GM19467 (cell line): ENCODE results near the gene ICA1L.
"Not testable (repeated sequence)": the region's sequence is repeated elsewhere in the genome, so short reads cannot be mapped to it uniquely, and the experiment has no call there.

Experiments
- ATAC-seq: cut with Tn5 transposase; IDR thresholded peaks from one replicate; pipeline ENCODE4 v1.9.1; 2021; ENCODE audit warnings: mild to moderate bottlenecking, moderate library complexity; ENCODE audit not compliant: unreplicated experiment

ICA1L gene

DNA sequence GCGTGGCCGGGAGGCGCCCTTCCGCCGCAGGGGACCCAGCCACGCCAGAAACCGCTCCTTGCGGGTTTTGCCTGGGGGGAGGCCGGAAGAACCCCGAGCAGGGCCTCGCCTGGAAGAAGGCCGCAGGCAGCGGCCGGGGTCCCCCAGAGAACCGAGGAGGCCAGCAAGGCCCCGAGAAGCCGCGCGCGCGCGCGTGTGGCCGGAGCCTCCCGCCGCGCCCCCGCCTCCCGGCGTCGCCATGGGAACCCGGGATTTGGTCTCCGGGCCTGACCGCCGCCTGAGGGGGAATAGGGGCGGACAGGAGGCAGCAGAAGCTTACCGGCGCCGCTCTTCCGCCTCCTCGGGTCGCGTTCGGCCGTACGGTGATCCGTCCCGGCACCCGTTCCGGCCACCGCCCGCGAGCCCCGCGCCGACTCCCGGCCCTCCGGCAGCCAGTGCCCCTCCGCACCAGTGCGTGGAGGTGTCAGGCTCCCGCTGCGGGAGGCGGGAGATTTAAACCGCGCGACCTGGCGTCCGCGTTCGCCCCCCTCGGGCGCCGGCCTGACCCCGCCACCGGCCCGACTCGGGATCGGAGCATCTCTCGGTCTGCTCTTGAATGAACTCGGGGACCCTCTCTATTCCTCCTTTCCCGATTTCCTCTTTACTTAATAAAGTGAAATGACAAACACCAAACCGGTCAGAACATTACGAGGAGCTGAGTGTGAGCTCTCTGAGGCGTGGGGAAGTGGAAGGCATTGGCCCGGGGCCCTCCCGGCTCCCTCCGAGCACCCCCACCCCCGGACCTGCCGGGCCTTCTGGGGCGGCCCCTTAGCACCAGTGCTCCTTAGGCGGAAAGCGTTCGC, at the start of gene ICA1L:
ICA1L (minus strand) TSS at position 467 of the 842 bp plus-strand sequence. CDS start 42,757 bp downstream, outside the sequence.
- peak; percentile 57 for ATAC-seq

- ATAC-seq, result no peak
Measured at GRCh38 chr2:202918860-202919259, 47.3 kb upstream of the ICA1L start.

GRCh38 chr2:202912342-202913201, 41.0 kb upstream of the ICA1L start:
- peak; percentile 41 for ATAC-seq

DNA sequence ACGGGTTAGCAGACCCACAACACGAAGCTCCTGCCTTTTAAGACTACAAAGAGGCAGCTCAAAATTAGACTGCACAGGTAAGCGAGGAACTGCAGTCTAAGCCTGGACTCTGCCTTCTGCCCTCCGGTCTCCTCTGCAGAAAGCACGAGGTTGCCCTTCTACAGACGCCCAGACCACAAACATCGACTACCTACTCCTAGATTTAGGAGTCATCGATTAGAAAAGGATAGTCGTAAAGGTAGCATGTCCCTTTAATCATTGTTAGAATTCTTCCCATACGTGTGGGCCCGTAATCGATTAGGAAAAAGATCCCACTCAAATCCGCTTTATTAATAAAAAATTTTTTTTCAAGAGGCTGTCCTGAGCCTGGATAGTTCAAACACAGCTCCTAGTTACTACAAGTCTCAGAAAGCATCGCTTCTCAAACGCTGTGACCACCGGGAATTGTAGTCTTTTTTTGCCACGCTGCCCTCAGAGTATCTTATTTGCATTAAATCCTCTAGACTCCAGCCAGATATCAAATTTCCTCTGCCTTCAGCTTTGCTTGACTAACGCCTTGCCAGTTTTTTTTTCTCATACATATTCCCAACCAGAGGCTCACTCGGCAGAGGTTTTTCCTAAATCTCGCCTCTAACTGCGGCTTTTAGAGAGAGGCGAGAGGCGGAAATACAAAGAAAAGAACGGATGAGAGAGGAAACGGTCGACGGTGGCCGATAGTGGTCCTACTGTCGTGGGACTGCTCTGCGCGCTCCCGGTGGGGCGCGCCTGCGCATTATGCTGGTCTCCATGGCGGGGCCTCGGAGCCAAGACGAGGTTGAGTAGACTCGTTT, 40.2 kb upstream of the ICA1L start, which contains the start of the genes CARF and WDR12:
CARF (plus strand) TSS at position 764 of the 830 bp plus-strand sequence. CDS start 29,628 bp downstream, outside the sequence.
WDR12 (minus strand) TSS at position 162 of the 830 bp plus-strand sequence. CDS start 197 bp downstream, outside the sequence.
- ATAC-seq, result peak; percentile 71

DNA sequence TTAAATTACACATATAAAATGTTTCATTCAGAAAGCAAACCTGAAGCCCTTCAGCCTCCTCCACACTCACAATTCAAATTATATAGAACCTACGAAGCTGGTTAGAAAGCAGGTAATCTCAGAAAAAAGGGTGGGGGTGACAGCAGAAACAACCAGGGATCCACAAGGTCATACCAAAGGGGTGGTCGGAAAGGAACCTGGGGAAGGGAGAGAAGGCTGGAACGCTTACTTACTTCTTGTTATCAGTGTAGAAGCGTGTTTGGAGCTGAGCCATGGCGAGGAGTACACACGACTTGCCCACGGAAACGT, 39.6 kb upstream of the ICA1L start:
- ATAC-seq, result peak; percentile 5

- ATAC-seq, result no peak
Measured at GRCh38 chr2:202910698-202911097, 39.1 kb upstream of the ICA1L start.

DNA sequence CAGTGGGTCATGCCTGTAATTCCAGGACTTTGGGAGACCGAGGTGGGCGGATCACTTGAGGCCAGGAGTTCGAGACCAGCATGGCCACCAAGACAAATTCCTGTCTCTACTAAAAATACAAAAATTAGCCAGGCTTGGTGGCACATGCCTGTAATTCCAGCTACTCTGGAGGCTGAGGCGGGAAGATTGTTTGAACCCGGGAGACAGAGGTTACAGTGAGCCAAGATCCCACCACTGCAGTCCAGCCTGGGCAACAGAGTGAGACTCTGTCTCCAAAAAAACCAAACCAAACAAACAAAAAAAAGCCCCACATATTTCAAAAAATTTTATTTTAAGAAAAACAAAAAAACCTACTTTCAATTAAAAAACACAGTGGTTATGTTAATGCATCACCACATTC, 38.7 kb upstream of the ICA1L start:
- not testable (repeated sequence) for ATAC-seq

DNA sequence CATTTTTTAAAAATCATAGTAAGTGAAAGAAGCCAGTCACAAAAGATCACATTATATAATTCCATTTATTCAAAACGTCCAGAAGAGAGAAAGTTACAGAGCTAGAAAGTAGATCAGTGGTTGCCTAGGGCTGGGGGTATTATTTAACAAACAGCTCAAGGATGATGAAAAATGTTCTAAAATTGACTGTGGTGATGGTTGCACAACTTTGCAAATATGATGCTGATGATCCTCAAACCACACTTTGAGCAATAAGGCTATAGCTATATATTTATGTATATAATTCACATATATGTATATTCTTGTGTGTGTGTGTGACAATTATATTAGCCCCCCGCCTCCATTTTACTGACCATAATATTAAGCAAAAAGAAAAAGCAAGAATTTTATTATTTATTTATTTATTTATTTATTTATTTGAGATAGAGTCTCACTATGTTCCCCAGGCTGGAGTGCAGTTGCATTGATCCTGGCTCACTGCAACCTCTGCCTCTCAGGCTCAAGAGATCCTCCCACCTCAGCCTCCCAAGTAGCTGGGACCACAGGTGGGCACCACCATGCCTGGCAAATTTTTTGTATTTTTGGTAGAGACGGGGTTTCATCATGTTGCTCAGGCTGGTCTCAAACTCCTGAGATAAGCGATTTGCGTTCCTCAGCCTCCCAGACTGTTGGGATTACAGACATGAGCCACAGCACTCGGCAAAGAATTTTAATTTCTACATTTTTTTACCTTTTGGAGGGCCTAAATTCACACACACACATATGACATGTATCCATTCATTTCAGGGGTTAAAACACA, 38.0 kb upstream of the ICA1L start:
- no peak for ATAC-seq

DNA sequence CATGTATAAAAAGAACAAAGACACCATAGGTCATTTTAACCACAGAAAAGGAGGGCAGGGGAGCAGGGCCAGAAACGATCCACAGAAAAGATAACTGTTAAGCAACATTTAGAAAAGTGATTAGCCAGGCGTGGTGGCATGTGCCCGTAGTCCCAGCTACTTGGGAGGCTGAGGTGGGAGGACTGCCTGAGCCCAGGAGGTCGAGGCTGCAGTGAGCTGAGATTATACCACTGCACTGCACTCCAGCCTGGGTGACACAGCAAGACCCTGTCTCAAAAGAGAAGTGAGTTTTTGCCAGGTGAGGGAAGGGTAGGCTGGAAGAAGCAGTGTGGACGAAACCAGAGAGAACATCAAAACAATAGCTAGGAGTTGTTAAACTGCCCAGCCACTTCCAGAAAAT, 36.6 kb upstream of the ICA1L start:
- no peak for ATAC-seq

GRCh38 chr2:202905507-202905906, 33.9 kb upstream of the ICA1L start:
- ATAC-seq, result not testable (repeated sequence)

DNA sequence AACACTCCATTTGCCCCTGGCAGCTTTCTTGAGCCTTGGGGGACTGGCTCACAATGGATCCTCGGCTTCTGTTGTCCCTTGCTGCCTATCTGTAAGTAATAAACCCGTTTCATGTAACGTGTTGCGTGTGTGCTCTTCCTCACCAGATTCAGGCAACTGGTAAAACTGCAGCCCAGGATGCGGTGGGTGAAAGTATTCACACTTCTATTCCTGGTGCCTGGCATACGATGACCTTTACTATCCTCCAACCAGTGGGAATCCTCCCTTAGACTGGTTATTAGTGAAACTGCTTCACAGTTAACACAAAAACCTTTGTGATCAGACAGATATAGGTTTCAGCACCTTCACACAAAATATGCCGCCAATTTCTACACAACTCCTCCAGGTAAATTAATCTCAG, 13.6 kb upstream of the ICA1L start:
- no peak for ATAC-seq

- ATAC-seq, result no peak
Measured at GRCh38 chr2:202883987-202884675, 12.6 kb upstream of the ICA1L start.

DNA sequence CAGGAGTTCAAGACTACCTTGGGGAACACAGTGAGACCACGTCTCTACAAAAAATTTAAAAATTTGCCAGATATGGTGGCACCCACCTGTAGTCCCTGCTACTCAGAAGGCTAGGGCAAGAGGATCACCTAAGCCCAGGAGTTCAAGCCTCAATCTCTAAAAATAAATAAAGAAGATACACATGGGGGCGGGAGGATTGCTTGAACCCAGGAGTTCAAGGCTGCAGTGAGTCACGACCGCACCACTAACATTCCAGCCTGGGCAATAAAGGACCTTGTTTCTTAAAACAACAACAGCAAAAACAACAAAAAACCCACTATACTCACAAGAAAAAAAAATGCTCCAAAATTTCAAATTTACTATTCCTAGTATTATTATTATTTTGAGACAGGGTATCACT, 10.0 kb upstream of the ICA1L start:
- no peak for ATAC-seq

GRCh38 chr2:202877699-202878098, 6.1 kb upstream of the ICA1L start:
- no peak for ATAC-seq

GRCh38 chr2:202870431-202871299, 901 bp downstream of the ICA1L start:
- peak; percentile 58 for ATAC-seq

DNA sequence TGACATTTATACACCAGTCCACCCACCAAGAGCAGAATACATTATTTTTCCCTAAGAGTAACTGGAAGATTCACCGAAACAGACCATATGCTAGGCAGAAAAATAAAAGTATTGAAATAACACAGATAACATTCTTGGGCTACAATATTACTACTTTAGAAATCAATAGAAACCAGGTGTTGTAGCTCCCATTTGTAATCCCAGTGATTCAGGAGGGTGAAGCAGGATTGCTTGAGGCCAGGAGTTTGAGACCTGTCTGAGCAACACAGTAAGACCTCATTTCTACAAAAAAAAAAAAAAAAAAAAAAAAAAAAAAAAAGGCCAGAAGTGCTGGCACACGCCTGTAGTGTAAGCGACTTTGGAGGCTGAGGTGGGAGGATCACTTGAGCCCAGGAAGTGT, 9.6 kb downstream of the ICA1L start:
- ATAC-seq, result no peak

- no peak for ATAC-seq
Measured at GRCh38 chr2:202858601-202859000, 13.0 kb downstream of the ICA1L start.

GRCh38 chr2:202849343-202849742, 22.2 kb downstream of the ICA1L start:
- ATAC-seq, result not testable (repeated sequence)
